Activated naive CD8-positive, alpha-beta T cell treated with anti-CD3 and anti-CD28 coated beads, Interleukin-2, amount 10 ng/mL, durations not matched to agents 7 days and 5 days (primary cell): ENCODE data around the gene GALC. TPM values are rescaled to one million over a fixed set of nuclear protein-coding genes. Genes with fewer than 3 reads are reported as not detected.

ENCODE experiments used
- ATAC-seq: fragments of 150-1000 bp; cut with Tn5 transposase; one replicate; pipeline ENCODE4 v1.10.0; 2021; ENCODE audit warnings: low read depth, moderate library complexity
- POLR2A ChIA-PET: fragments of 350-600 bp; sonication (Branson Sonifier 250); formaldehyde crosslinking; loops from one replicate; lab custom pipeline; 2021; ENCODE audit warnings: antibody characterized with exemption; lab: Charles Lee
- DNase-seq: peaks from one replicate; pipeline ENCODE4 v3.0.0; 2021
- H3K27ac Mint-ChIP-seq: one replicate; pipeline ENCODE4 v1.8.0; 2022; ENCODE audit warnings: mild to moderate bottlenecking, mixed read lengths
- H3K27me3 Mint-ChIP-seq: one replicate; pipeline ENCODE4 v1.8.0; 2022; ENCODE audit warnings: mild to moderate bottlenecking, moderate library complexity, mixed read lengths
- H3K36me3 Mint-ChIP-seq: one replicate; pipeline ENCODE4 v1.8.0; 2021; ENCODE audit warnings: mild to moderate bottlenecking, mixed read lengths
- H3K4me1 Mint-ChIP-seq: one replicate; pipeline ENCODE4 v1.8.0; 2021; ENCODE audit warnings: mixed read lengths
- H3K4me3 Mint-ChIP-seq: one replicate; pipeline ENCODE4 v1.8.0; 2022; ENCODE audit warnings: mild to moderate bottlenecking, moderate library complexity, mixed read lengths
- H3K9me3 Mint-ChIP-seq: one replicate; pipeline ENCODE4 v1.8.0; 2021; ENCODE audit warnings: mixed read lengths
- total RNA-seq, 2 experiments: library from RNA; stranded (reverse); gene quantifications; one replicate each; pipeline ENCODE4 v1.2.3, GENCODE V29; 2021

GALC gene
- total RNA-seq, 2 experiments from 2014 or later: 24.7 to 28.2 TPM

DNA sequence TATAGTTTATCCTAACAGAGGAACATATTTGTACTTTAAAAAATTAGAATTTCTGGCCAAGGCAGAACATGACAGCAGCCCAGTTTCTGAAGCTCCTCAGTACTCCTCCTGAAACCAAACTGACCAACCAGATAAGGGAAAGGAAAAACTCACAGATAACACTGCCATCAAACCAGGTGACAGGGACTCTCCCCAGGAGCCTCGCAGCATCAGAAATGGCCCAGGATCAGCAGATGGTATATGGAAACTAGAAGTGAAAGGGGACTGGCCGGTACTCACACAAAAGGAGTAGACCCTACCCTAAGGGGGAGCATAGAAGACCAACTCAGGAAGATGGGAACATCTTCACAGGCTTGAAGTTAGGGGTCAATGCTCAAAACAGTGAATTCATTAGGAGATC lies 22.0 kb downstream of the GALC start:
- no peak overlapping the region for H3K4me3 Mint-ChIP-seq
- no peak overlapping the region for H3K27ac Mint-ChIP-seq
- ATAC-seq (no peak), DNase-seq (no peak)
- H3K36me3 Mint-ChIP-seq: peaks cover 36% of the 10 kb centered on the region
- H3K9me3 Mint-ChIP-seq: no peaks in the 10 kb centered on the region
- POLR2A ChIA-PET: no interaction called here
- H3K4me1 Mint-ChIP-seq: peaks cover 3% of the 10 kb centered on the region
- H3K27me3 Mint-ChIP-seq: no peaks in the 10 kb centered on the region

DNA sequence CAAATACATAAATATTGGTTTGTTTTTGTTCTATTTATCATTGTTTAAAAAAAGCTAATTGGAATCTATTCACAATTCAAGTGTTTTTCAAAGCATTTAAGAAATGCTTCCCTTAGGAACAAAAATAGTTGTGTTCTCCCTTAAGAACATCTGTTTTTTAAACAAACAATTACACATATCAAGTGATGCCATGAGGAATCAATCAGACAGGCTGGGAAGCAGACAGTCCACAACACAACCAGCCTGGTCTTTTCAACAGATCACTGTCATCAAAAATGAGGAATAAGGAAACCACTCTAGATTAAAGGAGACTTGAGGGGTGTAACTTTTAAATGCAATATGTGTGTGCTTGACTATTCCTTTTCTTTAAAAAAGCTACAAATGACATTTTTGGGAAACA lies 25.5 kb downstream of the GALC start:
- POLR2A ChIA-PET: no interaction called here
- DNase-seq (no peak), ATAC-seq (no peak)
- Mint-ChIP-seq H3K4me1 (peaks cover 4% of the 10 kb centered on the region), H3K36me3 (peaks cover 42% of the 10 kb centered on the region), H3K4me3 (no peak overlapping the region), H3K27ac (no peak overlapping the region), H3K9me3 (no peaks in the 10 kb centered on the region), H3K27me3 (no peaks in the 10 kb centered on the region)

GRCh38 chr14:87966816-87967215 lies 26.2 kb downstream of the GALC start:
- POLR2A ChIA-PET: no interaction called here
- Mint-ChIP-seq H3K4me1 (peaks cover 4% of the 10 kb centered on the region), H3K36me3 (peaks cover 46% of the 10 kb centered on the region), H3K27ac (no peak overlapping the region), H3K27me3 (no peaks in the 10 kb centered on the region), H3K9me3 (no peaks in the 10 kb centered on the region), H3K4me3 (no peak overlapping the region)
- no peak for DNase-seq
- no peak for ATAC-seq

DNA sequence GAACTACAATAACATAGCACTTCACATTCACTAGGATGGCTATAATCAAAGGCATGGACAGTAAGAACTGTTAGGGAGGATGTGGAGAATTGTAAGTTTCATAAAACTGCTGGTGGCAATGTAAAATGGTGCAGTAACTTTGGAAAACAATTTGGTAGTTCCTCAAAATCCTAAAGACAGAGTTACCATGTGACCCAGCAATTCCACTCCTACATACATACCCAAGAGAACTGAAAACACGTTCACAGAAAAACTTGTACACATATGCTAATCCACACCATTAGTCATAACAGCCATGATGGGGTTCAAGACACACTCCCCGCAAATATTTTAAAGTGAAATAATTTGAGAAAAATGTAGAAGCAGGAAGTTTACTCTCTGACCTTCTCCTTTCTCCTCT lies 31.7 kb downstream of the GALC start:
- DNase-seq: no peak
- Mint-ChIP-seq H3K9me3 (peaks cover 8% of the 10 kb centered on the region), H3K27me3 (no peaks in the 10 kb centered on the region), H3K4me3 (no peak overlapping the region), H3K27ac (no peak overlapping the region), H3K4me1 (peaks cover 9% of the 10 kb centered on the region), H3K36me3 (peaks cover 67% of the 10 kb centered on the region)
- ATAC-seq: no peak
- POLR2A ChIA-PET: no interaction called here

GRCh38 chr14:87960013-87960787 lies 32.8 kb downstream of the GALC start:
- POLR2A ChIA-PET: no interaction called here
- Mint-ChIP-seq H3K27ac (no peak overlapping the region), H3K4me1 (peaks cover 14% of the 10 kb centered on the region), H3K9me3 (peaks cover 8% of the 10 kb centered on the region), H3K36me3 (peaks cover 64% of the 10 kb centered on the region), H3K4me3 (no peak overlapping the region), H3K27me3 (no peaks in the 10 kb centered on the region)
- ATAC-seq (no peak), DNase-seq (no peak)

DNA sequence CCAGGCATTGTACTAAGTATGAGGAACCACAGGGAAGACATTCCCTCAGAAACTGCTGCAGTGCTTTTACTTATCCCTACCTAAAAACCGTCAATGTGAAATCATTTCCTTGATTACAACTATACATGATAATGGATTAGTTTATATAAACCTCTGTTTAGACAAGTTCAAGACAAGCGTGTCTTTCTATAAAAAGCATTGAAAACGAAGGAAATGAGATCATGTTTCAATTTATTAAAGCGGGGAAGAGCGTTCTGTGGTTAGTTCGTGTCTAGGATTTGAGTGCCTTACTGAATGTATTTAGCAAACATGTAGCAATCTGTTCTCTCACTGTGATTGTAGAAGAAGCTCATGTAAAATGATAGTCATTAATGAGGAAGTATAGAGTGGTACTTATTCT lies 37.5 kb downstream of the GALC start:
- no peak for DNase-seq
- peaks cover 55% of the 10 kb centered on the region for H3K36me3 Mint-ChIP-seq
- ATAC-seq: no peak
- H3K9me3 Mint-ChIP-seq: peaks cover 8% of the 10 kb centered on the region
- H3K27ac Mint-ChIP-seq: peak overlapping the region; percentile 18
- H3K4me1 Mint-ChIP-seq: peaks cover 36% of the 10 kb centered on the region
- H3K4me3 Mint-ChIP-seq: no peak overlapping the region
- POLR2A ChIA-PET: no interaction called here
- H3K27me3 Mint-ChIP-seq: no peaks in the 10 kb centered on the region

- Mint-ChIP-seq H3K27ac (peak overlapping the region; percentile 91), H3K4me1 (peaks cover 34% of the 10 kb centered on the region), H3K27me3 (no peaks in the 10 kb centered on the region), H3K9me3 (no peaks in the 10 kb centered on the region), H3K4me3 (peak overlapping the region; percentile 78), H3K36me3 (peaks cover 39% of the 10 kb centered on the region)
- DNase-seq (no peak), ATAC-seq (peak; percentile 85)
- POLR2A ChIA-PET: interaction anchor here (0.6 to 3.7 kb wide), 6 partner anchors 41 to 77 kb away, joined by 3 to 21 read pairs (median 6); partner anchors contain the start of genes GALC and GPR65
Observed at GRCh38 chr14:87952307-87953094, 40.5 kb downstream of the GALC start.

- H3K4me1 Mint-ChIP-seq: peaks cover 6% of the 10 kb centered on the region
- H3K9me3 Mint-ChIP-seq: no peaks in the 10 kb centered on the region
- no peaks in the 10 kb centered on the region for H3K27me3 Mint-ChIP-seq
- no peak for ATAC-seq
- DNase-seq: no peak
- POLR2A ChIA-PET: interaction anchor here (1.4 kb wide), 1 partner anchor 48 kb away, joined by 5 read pairs; the partner anchor contains the start of gene GALC
- H3K4me3 Mint-ChIP-seq: no peak overlapping the region
- H3K27ac Mint-ChIP-seq: no peak overlapping the region
- peaks cover 18% of the 10 kb centered on the region for H3K36me3 Mint-ChIP-seq
Observed at GRCh38 chr14:87944987-87945604, 47.9 kb downstream of the GALC start.

DNA sequence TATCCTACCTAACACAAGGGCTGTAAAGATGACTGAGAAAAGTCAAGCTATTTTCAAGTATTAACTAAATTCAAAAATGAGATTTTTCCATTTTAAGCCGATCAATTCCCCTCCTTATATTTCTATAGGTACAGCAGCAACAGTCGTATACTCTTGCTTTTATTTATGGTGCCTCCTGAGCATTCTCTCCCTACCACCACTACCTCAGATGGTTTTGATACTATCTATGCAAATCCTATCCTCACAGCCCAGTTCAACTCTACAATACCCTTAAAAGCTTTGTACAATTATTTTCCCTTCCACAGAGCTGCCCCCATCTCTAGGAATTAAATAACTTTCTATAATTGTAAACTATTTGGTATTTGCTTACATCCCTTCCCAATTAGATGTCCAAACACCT lies 52.1 kb downstream of the GALC start:
- no peaks in the 10 kb centered on the region for H3K9me3 Mint-ChIP-seq
- H3K36me3 Mint-ChIP-seq: peaks cover 12% of the 10 kb centered on the region
- ATAC-seq: no peak
- H3K4me1 Mint-ChIP-seq: peaks cover 7% of the 10 kb centered on the region
- POLR2A ChIA-PET: no interaction called here
- H3K27ac Mint-ChIP-seq: no peak overlapping the region
- no peak overlapping the region for H3K4me3 Mint-ChIP-seq
- H3K27me3 Mint-ChIP-seq: no peaks in the 10 kb centered on the region
- no peak for DNase-seq

DNA sequence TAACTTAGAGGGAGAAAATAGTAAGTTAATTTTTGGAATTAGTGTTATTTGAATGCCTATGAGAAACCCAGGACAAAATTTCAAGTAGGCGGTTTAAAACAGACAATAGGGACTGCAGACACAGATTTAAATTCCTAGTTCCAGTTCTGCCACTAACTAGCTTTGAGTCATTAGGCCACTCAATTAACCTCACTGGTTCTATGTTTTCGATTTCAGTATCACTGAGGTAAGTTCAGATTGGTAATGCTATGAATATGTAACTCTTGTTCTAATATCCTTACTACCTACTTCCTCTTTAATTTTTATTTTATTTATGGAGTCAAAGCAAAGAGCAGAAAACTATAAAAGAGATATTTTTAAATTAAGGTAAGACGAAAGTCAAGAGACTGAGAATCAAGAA lies 52.6 kb downstream of the GALC start:
- peaks cover 7% of the 10 kb centered on the region for H3K4me1 Mint-ChIP-seq
- ATAC-seq: no peak
- no peak overlapping the region for H3K4me3 Mint-ChIP-seq
- H3K36me3 Mint-ChIP-seq: peaks cover 12% of the 10 kb centered on the region
- no peak overlapping the region for H3K27ac Mint-ChIP-seq
- no peak for DNase-seq
- no peaks in the 10 kb centered on the region for H3K9me3 Mint-ChIP-seq
- H3K27me3 Mint-ChIP-seq: no peaks in the 10 kb centered on the region
- POLR2A ChIA-PET: no interaction called here

- Mint-ChIP-seq H3K27ac (no peak overlapping the region), H3K36me3 (peaks cover 21% of the 10 kb centered on the region), H3K4me1 (peaks cover 7% of the 10 kb centered on the region), H3K4me3 (no peak overlapping the region), H3K27me3 (no peaks in the 10 kb centered on the region), H3K9me3 (peaks cover 4% of the 10 kb centered on the region)
- DNase-seq (no peak), ATAC-seq (no peak)
- POLR2A ChIA-PET: no interaction called here
Observed at GRCh38 chr14:87935886-87936285, 57.1 kb downstream of the GALC start.

DNA sequence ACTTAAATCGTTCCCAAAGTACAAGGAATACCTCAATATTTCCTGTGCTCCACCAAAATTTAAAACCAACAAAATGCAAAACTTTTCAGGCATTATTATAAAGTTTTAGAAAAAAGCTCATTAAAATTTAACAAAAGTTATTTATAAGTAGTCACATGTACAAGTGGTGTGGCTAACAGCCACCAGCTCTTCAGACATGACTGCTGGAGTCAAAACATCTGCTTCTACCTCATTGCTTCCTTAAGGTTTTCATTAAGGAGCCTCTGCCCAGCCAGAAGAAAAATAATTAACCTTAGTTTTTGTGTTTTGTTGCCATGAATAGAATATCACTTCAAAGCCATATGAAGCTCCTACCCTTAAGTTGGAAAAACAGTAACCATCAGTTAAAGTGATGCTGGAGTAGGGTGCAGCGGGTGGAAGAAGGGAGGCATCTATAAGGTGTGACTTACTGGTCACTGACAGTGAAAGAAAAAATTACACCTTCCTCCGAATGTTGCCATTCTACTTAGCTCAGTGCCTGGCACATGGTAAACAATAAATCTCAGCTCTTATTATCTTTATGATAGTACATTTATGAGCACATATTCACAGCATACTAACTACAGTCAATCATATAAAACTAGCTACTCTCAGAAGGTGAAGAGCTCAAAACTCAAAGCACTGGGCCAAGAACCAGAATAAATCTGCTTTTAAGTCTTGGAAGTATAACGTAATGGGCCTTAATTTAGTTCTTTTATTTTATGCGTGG lies 57.7 kb downstream of the GALC start:
- peaks cover 25% of the 10 kb centered on the region for H3K36me3 Mint-ChIP-seq
- no peak for DNase-seq
- POLR2A ChIA-PET: no interaction called here
- no peak overlapping the region for H3K4me3 Mint-ChIP-seq
- H3K27ac Mint-ChIP-seq: no peak overlapping the region
- H3K27me3 Mint-ChIP-seq: no peaks in the 10 kb centered on the region
- peaks cover 7% of the 10 kb centered on the region for H3K4me1 Mint-ChIP-seq
- H3K9me3 Mint-ChIP-seq: peaks cover 4% of the 10 kb centered on the region
- no peak for ATAC-seq

DNA sequence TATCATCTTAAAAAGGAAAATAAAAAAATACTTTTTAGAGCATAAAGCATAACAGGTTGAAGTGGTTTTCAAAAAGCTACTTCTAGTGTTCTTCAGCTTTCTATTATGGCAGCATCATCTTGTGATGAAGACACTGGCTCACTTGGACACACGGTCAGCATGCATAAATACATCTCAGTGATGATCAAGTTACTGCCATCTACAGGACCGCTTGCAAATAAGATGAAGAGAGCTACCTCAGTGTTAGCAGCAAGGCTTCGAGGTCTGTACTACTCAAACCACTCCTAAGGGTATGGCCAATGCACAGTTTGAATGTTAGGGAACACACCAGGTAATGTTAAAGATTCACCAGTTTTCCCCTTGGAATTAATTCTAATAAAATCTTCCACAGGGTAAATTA lies 58.8 kb downstream of the GALC start:
- no peak overlapping the region for H3K4me3 Mint-ChIP-seq
- H3K36me3 Mint-ChIP-seq: peaks cover 29% of the 10 kb centered on the region
- no peak overlapping the region for H3K27ac Mint-ChIP-seq
- peaks cover 7% of the 10 kb centered on the region for H3K4me1 Mint-ChIP-seq
- DNase-seq (no peak), ATAC-seq (no peak)
- peaks cover 5% of the 10 kb centered on the region for H3K9me3 Mint-ChIP-seq
- POLR2A ChIA-PET: no interaction called here
- H3K27me3 Mint-ChIP-seq: no peaks in the 10 kb centered on the region
